HG03280 (cell line): ENCODE data around the gene DGKI.

Source experiments
- ATAC-seq: cut with Tn5 transposase; IDR thresholded peaks from one replicate; pipeline ENCODE4 v1.9.1; 2021; ENCODE audit warnings: mild to moderate bottlenecking, moderate library complexity; ENCODE audit not compliant: unreplicated experiment

The DGKI gene

GRCh38 chr7:137658190-137658900 lies 188.4 kb downstream of the DGKI start:
- ATAC-seq = no peak

DNA sequence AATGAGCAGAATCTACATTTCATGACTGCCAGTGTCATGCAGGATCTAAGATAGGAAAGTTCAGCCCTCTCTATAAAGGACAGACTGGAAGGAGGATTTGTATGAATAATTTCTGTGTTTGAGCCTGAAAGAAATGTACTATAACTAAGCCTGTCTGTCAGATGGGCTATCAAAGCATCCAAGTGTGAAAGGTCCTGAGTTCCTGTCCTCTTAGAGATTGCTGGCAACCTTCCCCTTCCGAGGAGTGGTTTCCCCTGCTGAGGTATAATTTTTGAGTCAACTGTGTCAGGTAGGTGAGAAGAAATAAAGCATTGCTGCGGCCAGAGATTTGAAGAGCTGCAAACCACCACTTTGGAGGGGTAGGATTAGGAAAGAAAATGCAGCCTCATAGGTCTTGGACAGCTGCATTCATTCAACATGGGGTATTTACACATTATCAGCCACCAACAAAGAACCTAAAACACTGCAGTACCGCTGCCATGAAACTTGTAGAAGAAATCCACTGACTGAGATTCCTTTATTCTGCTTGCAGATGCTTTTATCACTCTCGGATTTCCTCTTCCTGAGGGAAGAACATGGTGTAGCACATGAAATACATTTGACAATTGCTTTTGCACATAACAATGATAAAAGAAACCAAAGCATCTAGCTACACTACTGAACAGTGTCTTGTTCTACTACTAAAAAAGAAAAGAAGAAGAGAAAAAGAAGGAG lies 189.1 kb downstream of the DGKI start:
- no peak for ATAC-seq

DNA sequence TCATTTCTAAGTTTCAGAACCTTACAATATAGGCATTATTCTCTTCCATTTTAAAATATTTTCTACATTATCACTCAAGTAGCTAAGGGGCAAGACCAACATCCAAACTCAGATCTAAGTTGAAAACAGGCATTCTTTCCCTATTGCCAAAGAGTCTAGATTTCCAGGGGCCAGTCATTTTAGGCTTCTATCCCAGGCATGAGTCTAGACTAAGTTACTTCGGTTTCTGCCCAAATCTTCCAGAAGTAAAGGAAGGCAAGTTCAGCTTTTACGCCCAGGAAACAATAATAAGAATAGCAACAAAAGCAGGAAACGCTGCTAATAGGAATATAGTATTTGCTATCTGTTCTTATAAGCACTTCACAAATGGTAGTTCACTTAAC lies 189.9 kb downstream of the DGKI start:
- no peak for ATAC-seq

DNA sequence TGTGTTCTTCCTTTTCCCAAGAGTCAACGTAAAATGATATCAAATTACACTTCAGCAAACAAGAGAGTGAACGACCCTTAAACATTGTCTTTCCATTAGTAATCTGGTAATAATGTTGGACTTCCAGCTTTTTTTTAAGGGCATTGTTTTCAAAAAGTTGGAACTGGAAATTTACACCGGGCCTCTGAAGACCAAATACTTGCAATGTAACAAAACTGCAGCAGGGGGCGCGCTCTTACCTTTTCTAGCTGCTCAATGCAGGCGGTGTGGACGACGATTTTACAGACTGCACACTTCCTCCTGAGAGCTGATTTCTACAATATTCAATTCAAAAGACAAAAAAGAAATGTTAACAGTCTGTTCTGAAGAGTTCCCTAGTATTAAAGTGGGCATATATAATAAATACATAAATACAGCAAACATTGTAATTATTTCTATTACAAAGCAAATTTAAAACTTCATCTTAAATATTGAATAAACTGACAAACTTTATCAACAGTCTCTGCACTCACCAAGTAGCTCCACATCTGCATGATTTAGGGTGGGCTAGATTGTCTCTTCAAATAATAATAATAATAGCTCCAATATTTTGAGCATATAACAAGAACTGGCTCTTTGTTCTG lies 190.4 kb downstream of the DGKI start:
- peak; percentile 78 for ATAC-seq

DNA sequence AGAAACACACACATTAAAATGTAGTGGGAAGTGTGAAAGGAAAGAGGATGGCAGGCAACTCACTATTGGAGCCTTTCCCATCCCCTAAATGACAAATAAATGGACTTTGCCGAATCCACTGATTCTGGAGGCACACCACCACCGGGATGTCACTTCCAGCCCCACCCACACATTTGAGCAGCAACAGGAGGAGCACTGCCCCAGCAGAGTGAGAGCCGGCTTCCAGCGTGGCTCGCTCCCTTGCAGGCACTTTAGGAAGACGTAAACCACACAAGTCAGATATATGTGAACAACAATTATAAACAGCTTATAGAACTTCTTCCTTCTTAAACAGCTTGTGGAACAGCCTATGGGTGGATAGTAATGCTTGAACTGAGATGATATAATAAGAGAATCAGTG lies 191.0 kb downstream of the DGKI start:
- no peak for ATAC-seq

DNA sequence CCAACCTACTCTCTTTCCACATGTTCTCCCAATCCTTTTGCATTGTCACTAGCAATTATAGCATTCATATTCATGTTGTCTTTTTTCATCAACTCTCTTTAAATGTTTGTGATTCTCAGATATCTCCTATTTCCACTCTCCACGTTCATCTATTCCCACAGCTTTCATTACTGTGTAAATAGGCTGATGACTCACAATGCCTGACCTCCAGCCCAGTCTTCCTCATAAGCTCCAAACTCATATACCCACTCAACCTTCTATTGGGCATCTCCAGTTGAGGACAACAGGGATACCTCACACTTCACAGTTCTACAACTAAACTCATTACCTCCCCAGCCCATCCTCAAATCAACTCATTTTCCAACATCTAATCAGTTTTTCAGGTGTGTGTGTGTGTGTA lies 194.1 kb downstream of the DGKI start:
- ATAC-seq = no peak

DNA sequence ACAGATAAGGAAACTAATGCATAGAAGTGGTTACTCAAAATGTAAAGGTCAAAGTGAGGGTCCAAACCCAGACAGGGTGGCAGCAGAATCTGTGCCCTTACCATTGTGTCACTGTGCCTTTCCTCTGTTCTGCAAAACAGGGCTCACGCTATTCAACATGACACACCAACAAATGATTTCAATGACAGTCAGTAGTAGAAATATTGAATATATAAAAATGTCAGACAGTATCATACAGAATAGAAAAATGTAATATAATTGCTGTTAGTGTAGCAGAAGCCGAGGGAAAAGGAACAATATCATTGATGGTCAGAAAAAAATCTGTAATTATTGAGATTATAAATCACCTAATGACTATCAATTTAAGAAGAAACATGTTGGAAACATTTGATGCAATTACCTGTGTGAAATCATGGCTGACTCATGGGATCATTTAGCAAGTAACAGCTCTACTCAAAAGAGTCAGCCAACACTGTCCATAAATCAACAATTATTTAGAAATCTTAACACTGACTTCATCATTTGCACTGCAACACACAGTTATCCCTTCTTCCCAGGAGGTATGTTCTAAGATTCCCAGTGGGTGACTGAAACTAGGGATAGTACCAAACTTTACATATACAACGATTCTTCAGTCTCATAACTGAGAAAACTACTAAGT lies 198.7 kb downstream of the DGKI start:
- ATAC-seq = no peak

- no peak for ATAC-seq
Measured at GRCh38 chr7:137642472-137642871, 204.3 kb downstream of the DGKI start.

GRCh38 chr7:137642031-137642430 lies 204.7 kb downstream of the DGKI start:
- ATAC-seq = no peak

DNA sequence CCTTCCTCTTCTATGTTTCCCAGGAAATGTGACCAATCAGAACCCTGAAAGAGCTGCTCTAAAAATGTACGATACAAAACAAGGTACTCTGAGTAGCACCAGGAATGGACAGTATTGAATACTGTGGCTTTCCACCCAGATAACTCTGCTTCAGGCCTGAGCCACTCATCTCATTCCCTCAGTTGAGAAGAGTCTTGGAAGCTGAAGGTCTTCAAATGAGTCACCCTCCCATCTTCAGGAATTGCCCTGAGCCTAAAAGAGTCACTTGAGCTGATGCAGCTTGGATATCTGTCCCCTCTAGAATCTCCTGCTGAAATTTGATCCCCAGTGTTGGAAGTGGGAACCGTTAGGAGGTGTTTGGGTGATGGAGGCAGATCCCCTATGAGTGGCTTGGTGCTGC lies 210.4 kb downstream of the DGKI start:
- no peak for ATAC-seq

DNA sequence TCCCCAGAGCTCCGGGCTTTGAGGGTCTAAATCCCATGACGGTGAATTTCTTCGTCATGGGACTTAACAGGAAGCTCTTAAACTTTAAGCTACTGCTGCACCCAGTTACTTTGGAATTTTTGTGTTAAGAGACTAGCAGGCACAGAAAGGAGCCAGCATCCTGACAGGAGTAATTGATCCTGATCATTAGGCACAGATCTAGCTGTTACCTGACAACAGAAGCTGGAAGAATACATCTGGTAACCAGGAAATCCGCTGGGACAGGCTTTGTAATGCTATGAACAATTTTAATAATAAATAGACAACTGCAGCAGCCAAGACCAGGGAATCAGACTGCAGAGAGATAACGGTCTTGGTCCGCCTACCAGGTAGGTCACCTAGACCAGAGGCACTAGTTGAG lies 210.9 kb downstream of the DGKI start:
- no peak for ATAC-seq

DNA sequence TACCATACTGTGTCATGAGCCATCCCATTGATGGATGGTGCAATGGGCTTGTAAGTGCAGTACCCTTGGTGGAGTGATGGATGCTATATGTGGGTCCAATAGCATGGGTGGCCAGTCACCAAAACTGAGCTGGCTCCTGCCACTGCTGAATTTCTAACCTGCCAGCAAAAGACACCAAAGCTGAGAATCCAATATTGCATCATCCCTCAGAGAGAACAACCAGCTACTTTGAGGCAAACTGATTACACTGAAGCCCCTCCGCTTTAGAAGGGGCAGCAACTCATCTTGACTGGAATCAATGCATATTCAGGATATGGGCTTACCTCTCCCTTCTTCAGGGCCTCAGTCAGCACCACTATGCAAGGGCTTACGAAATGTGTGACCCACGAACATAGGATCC lies 211.6 kb downstream of the DGKI start:
- no peak for ATAC-seq

DNA sequence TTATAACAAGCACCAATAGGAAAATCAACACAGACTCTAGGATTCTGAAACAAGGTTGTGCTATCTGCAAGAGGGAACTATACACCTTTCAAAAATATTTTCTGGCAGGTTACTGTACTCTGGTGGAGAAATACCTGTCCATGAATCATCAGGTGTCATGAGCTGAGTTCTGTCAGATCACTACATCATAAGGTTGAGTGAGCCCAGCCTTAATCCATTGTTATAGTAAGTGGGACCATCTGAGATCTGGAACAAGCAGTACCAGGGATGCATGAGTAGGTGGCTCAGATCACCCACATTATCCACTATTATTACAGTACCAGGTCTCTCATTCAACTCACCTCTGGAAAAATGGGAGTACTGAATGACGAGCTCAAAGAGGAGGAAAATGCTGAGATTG lies 212.4 kb downstream of the DGKI start:
- no peak for ATAC-seq

DNA sequence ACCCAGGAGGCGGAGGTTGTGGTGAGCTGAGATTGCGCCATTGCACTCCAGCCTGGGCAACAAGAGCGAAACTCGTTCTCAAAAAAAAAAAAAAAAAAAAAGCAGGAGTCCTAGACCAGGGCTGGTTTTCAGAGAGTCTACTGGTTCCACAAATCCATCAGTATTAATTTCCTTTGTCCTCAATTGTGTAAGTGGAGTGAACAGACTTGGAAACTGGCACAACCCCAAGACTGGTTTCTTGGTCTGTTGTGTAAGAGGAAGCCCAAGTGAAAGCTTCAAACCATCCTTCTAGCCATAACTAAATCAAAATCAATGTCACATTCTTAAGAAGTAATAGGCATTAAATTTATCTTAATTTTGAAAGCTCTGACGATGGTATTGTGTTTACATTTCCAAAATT lies 213.6 kb downstream of the DGKI start:
- no peak for ATAC-seq

- ATAC-seq = no peak
Measured at GRCh38 chr7:137628216-137628615, 218.6 kb downstream of the DGKI start.

DNA sequence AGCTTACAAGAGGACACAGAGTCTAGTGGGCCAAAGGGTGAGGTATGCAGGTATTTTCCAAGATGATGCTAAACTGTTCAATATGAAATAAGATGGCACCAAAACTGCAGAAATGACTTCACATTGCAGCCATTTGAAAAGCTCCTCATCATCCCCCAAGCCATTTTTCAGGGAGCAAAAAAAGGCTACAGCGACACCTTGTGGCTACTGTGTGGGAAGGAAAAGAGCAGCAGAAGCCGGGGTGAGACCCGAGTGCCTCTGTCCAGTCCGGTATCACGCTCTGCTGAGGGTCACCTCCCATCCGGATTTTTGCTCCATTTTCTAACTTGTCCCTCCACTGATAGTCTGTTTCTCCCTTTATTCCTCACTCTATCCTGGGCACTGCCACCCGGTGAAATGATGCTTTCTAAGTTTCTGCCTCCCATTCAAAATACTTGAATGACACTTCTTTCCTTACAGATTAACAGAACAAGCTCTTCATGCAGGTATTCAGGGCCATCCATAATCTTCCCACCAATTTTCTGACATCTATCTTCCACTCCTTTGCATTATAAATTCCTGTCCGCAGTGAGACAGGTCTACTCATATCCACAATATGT lies 220.2 kb downstream of the DGKI start:
- peak; percentile 77 for ATAC-seq

- no peak for ATAC-seq
Measured at GRCh38 chr7:137625197-137625596, 221.6 kb downstream of the DGKI start.

GRCh38 chr7:137619181-137619580 lies 227.6 kb downstream of the DGKI start:
- ATAC-seq = no peak

DNA sequence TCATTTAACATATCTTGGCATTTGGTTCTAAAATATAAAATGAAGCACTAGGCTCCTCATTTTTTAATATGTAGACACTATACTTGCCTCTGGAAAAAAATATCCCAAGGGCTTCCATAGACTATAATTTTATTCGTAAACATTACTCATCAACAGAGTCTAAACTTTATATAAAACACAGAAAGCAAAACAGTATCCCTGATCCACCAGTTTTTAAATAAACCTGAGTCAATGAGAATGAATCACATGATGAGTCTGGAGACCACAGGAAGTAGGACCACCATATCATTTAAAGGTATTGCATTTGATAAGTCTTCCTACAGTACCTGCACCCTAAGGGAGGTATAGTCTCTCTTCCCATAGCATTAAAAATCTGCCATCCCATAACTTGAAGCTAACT lies 228.0 kb downstream of the DGKI start:
- no peak for ATAC-seq

DNA sequence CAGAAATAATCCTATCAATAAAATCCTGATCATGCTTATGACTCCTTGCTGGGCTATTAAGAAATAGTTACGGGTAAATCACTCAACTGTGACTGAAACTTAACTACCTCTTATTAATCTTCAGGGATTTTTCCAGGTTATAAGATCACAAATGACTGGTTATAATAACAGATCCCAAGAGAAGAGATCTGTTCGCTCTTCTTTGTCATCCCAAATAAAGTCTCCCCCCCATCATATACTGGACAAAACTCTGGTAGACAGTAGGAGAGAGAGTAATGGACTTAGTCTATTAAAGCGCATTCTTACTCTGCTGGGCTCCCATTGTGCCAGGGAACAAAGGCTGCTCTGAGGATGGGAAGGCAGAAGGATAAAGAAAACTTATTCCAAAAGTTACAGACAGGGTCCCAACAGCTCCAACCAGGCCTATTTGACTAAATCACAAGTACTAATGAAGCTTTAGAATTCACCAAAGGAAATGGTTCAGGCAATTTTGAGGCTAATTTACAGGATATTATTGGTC lies 233.7 kb downstream of the DGKI start:
- ATAC-seq = no peak

- no peak for ATAC-seq
Measured at GRCh38 chr7:137611606-137612005, 235.2 kb downstream of the DGKI start.
